ENCODE measurements around the gene FAM200B.
"Not testable (repeated sequence)": the region's sequence is repeated elsewhere in the genome, so short reads cannot be mapped to it uniquely, and the experiment has no call there.

FAM200B gene

GRCh38 chr4:15718959-15719358, 37.3 kb downstream of the FAM200B start:
- DNase-seq (ENCODE audit: insufficient read length) (no peak), FAIRE-seq (no peak)
- no peak for TF ChIP-seq POLR2AphosphoS5 (IDR thresholded peaks at IDR 0.05; ENCODE audit: low read depth, low read length)
- TF ChIP-seq POLR2A (IDR thresholded peaks at IDR 0.05; ENCODE audit: low read depth, low read length): no peak
- TF ChIP-seq TAF1 (IDR thresholded peaks at IDR 0.05; ENCODE audit: borderline replicate concordance, low read depth, low read length): no peak

- TF ChIP-seq POLR2A (IDR thresholded peaks at IDR 0.05; ENCODE audit: low read depth, low read length) (no peak), TAF1 (IDR thresholded peaks at IDR 0.05; ENCODE audit: borderline replicate concordance, low read depth, low read length) (no peak), POLR2AphosphoS5 (IDR thresholded peaks at IDR 0.05; ENCODE audit: low read depth, low read length) (no peak)
- FAIRE-seq (no peak), DNase-seq (ENCODE audit: insufficient read length) (no peak)
Observed at GRCh38 chr4:15719506-15719905, 37.9 kb downstream of the FAM200B start.

- no peak for TF ChIP-seq POLR2A (IDR thresholded peaks at IDR 0.05; ENCODE audit: low read depth, low read length)
- TF ChIP-seq TAF1 (IDR thresholded peaks at IDR 0.05; ENCODE audit: borderline replicate concordance, low read depth, low read length): no peak
- no peak for TF ChIP-seq POLR2AphosphoS5 (IDR thresholded peaks at IDR 0.05; ENCODE audit: low read depth, low read length)
- no peak for DNase-seq (ENCODE audit: insufficient read length)
- FAIRE-seq: no peak
Observed at GRCh38 chr4:15720851-15721250, 39.2 kb downstream of the FAM200B start.

GRCh38 chr4:15725608-15726007, 44.0 kb downstream of the FAM200B start:
- DNase-seq (ENCODE audit: insufficient read length): no peak
- no peak for FAIRE-seq
- TF ChIP-seq POLR2AphosphoS5 (IDR thresholded peaks at IDR 0.05; ENCODE audit: low read depth, low read length): no peak
- TF ChIP-seq POLR2A (IDR thresholded peaks at IDR 0.05; ENCODE audit: low read depth, low read length): no peak
- TF ChIP-seq TAF1 (IDR thresholded peaks at IDR 0.05; ENCODE audit: borderline replicate concordance, low read depth, low read length): no peak

- TF ChIP-seq POLR2AphosphoS5 (IDR thresholded peaks at IDR 0.05; ENCODE audit: low read depth, low read length): no peak
- TF ChIP-seq POLR2A (IDR thresholded peaks at IDR 0.05; ENCODE audit: low read depth, low read length): no peak
- TF ChIP-seq TAF1 (IDR thresholded peaks at IDR 0.05; ENCODE audit: borderline replicate concordance, low read depth, low read length): no peak
Observed at GRCh38 chr4:15729910-15730533, 48.4 kb downstream of the FAM200B start.

GRCh38 chr4:15733061-15733460, 51.4 kb downstream of the FAM200B start:
- DNase-seq (ENCODE audit: insufficient read length); FAIRE-seq: not testable (repeated sequence)

More at GRCh38 chr4:15729910-15730533, 48.4 kb downstream of the FAM200B start:
- DNase-seq (ENCODE audit: insufficient read length): peak; percentile 13
- peak; percentile 80 for FAIRE-seq

- no peak for DNase-seq (ENCODE audit: insufficient read length)
- no peak for TF ChIP-seq TAF1 (IDR thresholded peaks at IDR 0.05; ENCODE audit: borderline replicate concordance, low read depth, low read length)
- no peak for TF ChIP-seq POLR2AphosphoS5 (IDR thresholded peaks at IDR 0.05; ENCODE audit: low read depth, low read length)
- TF ChIP-seq POLR2A (IDR thresholded peaks at IDR 0.05; ENCODE audit: low read depth, low read length): no peak
- no peak for FAIRE-seq
Observed at GRCh38 chr4:15735536-15735935, 53.9 kb downstream of the FAM200B start.

- DNase-seq (ENCODE audit: insufficient read length) (no peak), FAIRE-seq (no peak)
- TF ChIP-seq POLR2AphosphoS5 (IDR thresholded peaks at IDR 0.05; ENCODE audit: low read depth, low read length): no peak
- no peak for TF ChIP-seq TAF1 (IDR thresholded peaks at IDR 0.05; ENCODE audit: borderline replicate concordance, low read depth, low read length)
- TF ChIP-seq POLR2A (IDR thresholded peaks at IDR 0.05; ENCODE audit: low read depth, low read length): no peak
Observed at GRCh38 chr4:15736514-15737050, 55.0 kb downstream of the FAM200B start.

GRCh38 chr4:15737255-15737654, 55.6 kb downstream of the FAM200B start:
- no peak for DNase-seq (ENCODE audit: insufficient read length)
- TF ChIP-seq POLR2AphosphoS5 (IDR thresholded peaks at IDR 0.05; ENCODE audit: low read depth, low read length): no peak
- no peak for TF ChIP-seq TAF1 (IDR thresholded peaks at IDR 0.05; ENCODE audit: borderline replicate concordance, low read depth, low read length)
- TF ChIP-seq POLR2A (IDR thresholded peaks at IDR 0.05; ENCODE audit: low read depth, low read length): no peak
- FAIRE-seq: no peak

- TF ChIP-seq POLR2AphosphoS5 (IDR thresholded peaks at IDR 0.05; ENCODE audit: low read depth, low read length): no peak
- TF ChIP-seq POLR2A (IDR thresholded peaks at IDR 0.05; ENCODE audit: low read depth, low read length): no peak
- TF ChIP-seq TAF1 (IDR thresholded peaks at IDR 0.05; ENCODE audit: borderline replicate concordance, low read depth, low read length): no peak
- DNase-seq (ENCODE audit: insufficient read length) (no peak), FAIRE-seq (no peak)
Observed at GRCh38 chr4:15738877-15739276, 57.2 kb downstream of the FAM200B start.

Measured in GM12892 (cell line).